Trophoblast cell (in vitro differentiated cells and primary cell): ENCODE data around the gene ALG14.

ENCODE experiments used
- DNase-seq, 2 donors: peaks; one replicate each; pipeline ENCODE4 v3.0.0-alpha.2; 2016
- H2AFZ ChIP-seq: 2 replicates; pipeline ENCODE4 v1.6.1; 2013; ENCODE audit warnings: low read length, moderate library complexity, mild to moderate bottlenecking; ENCODE audit not compliant: insufficient read depth, poor library complexity
- H2AK5ac ChIP-seq: 2 replicates; pipeline ENCODE4 v1.6.1; 2013; ENCODE audit warnings: mild to moderate bottlenecking, low read length
- H2BK120ac ChIP-seq: 2 replicates; pipeline ENCODE4 v1.6.1; 2013; ENCODE audit warnings: low read length, mild to moderate bottlenecking, moderate library complexity; ENCODE audit not compliant: insufficient read depth, poor library complexity
- H2BK12ac ChIP-seq: 2 replicates; pipeline ENCODE4 v1.6.1; 2013; ENCODE audit warnings: mild to moderate bottlenecking, low read length, moderate library complexity
- H2BK5ac ChIP-seq: 2 replicates; pipeline ENCODE4 v1.6.1; 2013; ENCODE audit warnings: low read length, low read depth, moderate library complexity, mild to moderate bottlenecking; ENCODE audit not compliant: poor library complexity
- H3K14ac ChIP-seq: 2 replicates; pipeline ENCODE4 v1.6.1; 2013; ENCODE audit warnings: mild to moderate bottlenecking, low read length
- H3K18ac ChIP-seq: 2 replicates; pipeline ENCODE4 v1.6.1; 2013; ENCODE audit warnings: mild to moderate bottlenecking, low read length
- H3K23ac ChIP-seq: 2 replicates; pipeline ENCODE4 v1.6.1; 2013; ENCODE audit warnings: low read length
- H3K27ac ChIP-seq: 2 replicates; pipeline ENCODE4 v1.5.1; 2013; ENCODE audit warnings: low read depth, mild to moderate bottlenecking, inconsistent platforms, low read length, moderate library complexity
- H3K27me3 ChIP-seq: 2 replicates; pipeline ENCODE4 v1.6.1; 2013; ENCODE audit warnings: inconsistent platforms, mild to moderate bottlenecking, low read length, moderate library complexity; ENCODE audit not compliant: insufficient read depth
- H3K36me3 ChIP-seq, 2 experiments: 1 replicate in 1 of 2; 2 replicates in 1 of 2; pipeline ENCODE4 v1.6.1; 2013; ENCODE audit warnings: low read length in 2 of 2, mild to moderate bottlenecking in 2 of 2, moderate library complexity in 1 of 2; ENCODE audit not compliant: insufficient read depth in 2 of 2, control insufficient read depth in 1 of 2
- H3K4ac ChIP-seq: 2 replicates; pipeline ENCODE4 v1.6.1; 2013; ENCODE audit warnings: low read depth, mild to moderate bottlenecking, low read length, moderate library complexity
- H3K4me1 ChIP-seq, 2 experiments: 1 replicate in 1 of 2; 2 replicates in 1 of 2; pipeline ENCODE4 v1.6.1; 2013; ENCODE audit warnings: low read length in 2 of 2, mild to moderate bottlenecking in 2 of 2, moderate library complexity in 1 of 2; ENCODE audit not compliant: insufficient read depth in 2 of 2, control insufficient read depth in 1 of 2
- H3K4me2 ChIP-seq: 2 replicates; pipeline ENCODE4 v1.6.1; 2013; ENCODE audit warnings: inconsistent platforms, mild to moderate bottlenecking, low read length, moderate library complexity
- H3K4me3 ChIP-seq: 2 replicates; pipeline ENCODE4 v1.5.1; 2013; ENCODE audit warnings: mild to moderate bottlenecking, low read depth, low read length, inconsistent platforms
- H3K79me1 ChIP-seq: one replicate; pipeline ENCODE4 v1.6.1; 2013; ENCODE audit warnings: low read length
- H3K79me2 ChIP-seq: 2 replicates; pipeline ENCODE4 v1.6.1; 2013; ENCODE audit warnings: low read length, mild to moderate bottlenecking; ENCODE audit not compliant: control insufficient read depth, insufficient read depth, poor library complexity
- H3K9ac ChIP-seq: 2 replicates; pipeline ENCODE4 v1.6.1; 2013; ENCODE audit warnings: mild to moderate bottlenecking, low read length
- H3K9me3 ChIP-seq: 2 replicates; pipeline ENCODE4 v1.6.1; 2013; ENCODE audit warnings: low read depth, mild to moderate bottlenecking, control low read depth, inconsistent platforms, low read length; ENCODE audit not compliant: insufficient read depth
- H4K12ac ChIP-seq: 2 replicates; pipeline ENCODE4 v1.6.1; 2013; ENCODE audit warnings: low read depth, mild to moderate bottlenecking, low read length, moderate library complexity
- H4K8ac ChIP-seq: 2 replicates; pipeline ENCODE4 v1.6.1; 2013; ENCODE audit warnings: low read depth, mild to moderate bottlenecking, low read length, moderate library complexity
- H4K91ac ChIP-seq: one replicate; pipeline ENCODE4 v1.6.1; 2013; ENCODE audit warnings: low read depth, mild to moderate bottlenecking, low read length, moderate library complexity
- WGBS: extraction: QIAGEN DNeasy Blood & Tissue Kit; methylation state at CpG from one replicate; pipeline ENCODE4 v1.1.7; 2013; ENCODE audit warnings: missing lambda C conversion rate; ENCODE audit not compliant: insufficient read length, insufficient coverage; ENCODE audit errors: extremely low coverage; 5-methylcytosine and 5-hydroxymethylcytosine counted together

The ALG14 gene

DNA sequence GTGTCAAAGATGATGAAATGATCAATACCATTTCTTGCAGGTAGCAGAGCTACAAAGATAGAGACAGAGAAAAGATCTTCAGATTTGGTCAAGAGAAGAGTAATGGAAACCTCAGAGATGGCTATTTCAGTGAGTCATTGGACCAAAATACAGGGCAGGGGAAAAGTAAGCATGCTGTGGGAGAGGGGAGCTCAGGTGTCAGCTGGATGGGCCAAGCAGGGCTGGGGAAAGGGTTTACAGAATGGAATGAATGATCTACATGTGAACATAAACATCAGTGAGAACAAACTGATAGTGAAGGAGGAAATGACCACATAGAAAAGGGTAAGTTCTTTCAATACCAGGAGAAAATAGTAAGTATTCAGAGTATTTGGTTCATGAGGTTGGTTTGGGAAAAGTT, 84.4 kb downstream of the ALG14 start:
- Histone ChIP-seq H2AK5ac (no peak overlapping the region), H4K91ac (no peak overlapping the region), H3K79me1 (no peaks in the 10 kb centered on the region)

DNA sequence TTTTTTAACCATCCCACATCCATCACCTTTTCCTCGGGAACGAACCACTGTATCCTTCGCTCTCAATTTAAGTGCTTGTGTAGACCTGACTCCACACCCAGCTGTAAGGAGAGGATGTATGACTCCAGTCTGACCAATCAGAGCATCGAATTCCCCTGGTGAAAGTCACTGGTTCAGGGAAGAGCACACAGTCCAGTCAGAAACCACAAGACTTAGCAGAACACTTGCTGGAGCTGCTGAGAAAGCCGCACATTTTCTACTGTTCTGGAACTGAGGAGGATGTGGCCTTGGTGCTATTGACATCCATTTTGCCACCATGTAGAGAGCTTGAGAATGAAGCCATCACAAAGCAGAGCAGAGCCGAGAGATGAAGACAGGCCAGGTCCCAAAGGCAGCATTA, 86.0 kb downstream of the ALG14 start:
- H4K8ac ChIP-seq, result no peak overlapping the region
- H2BK5ac ChIP-seq, result no peak overlapping the region
- no peak overlapping the region for H2AK5ac ChIP-seq
- H3K23ac ChIP-seq, result no peak overlapping the region
- H3K4me3 ChIP-seq, result no peak overlapping the region
- peak overlapping the region; percentile 22 for H4K91ac ChIP-seq
- H3K4ac ChIP-seq, result no peak overlapping the region
- H3K18ac ChIP-seq, result no peak overlapping the region
- H3K9ac ChIP-seq, result no peak overlapping the region
- no peak overlapping the region for H3K14ac ChIP-seq
- H2AFZ ChIP-seq, result no peak overlapping the region
- no peak overlapping the region for H2BK120ac ChIP-seq
- H4K12ac ChIP-seq, result no peak overlapping the region
- no peak for DNase-seq
- peaks cover under 1% of the 10 kb centered on the region for H3K79me1 ChIP-seq
- no peaks in the 10 kb centered on the region for H3K36me3 ChIP-seq
- no peak overlapping the region for H3K4me2 ChIP-seq
- no peak overlapping the region for H3K27ac ChIP-seq
- peaks cover 2% of the 10 kb centered on the region for H3K9me3 ChIP-seq
- H3K4me1 ChIP-seq, result peaks cover 2 to 3% of the 10 kb centered on the region in 2 experiments
- no CpG with 5 or more reads among the region's 6 CpGs for WGBS
- H3K79me2 ChIP-seq, result no peaks in the 10 kb centered on the region
- H3K27me3 ChIP-seq, result no peaks in the 10 kb centered on the region
- H2BK12ac ChIP-seq, result peak overlapping the region; percentile 65

More for the DNA sequence above, 84.4 kb downstream of the ALG14 start:
- H3K79me2 ChIP-seq, result no peaks in the 10 kb centered on the region
- no peaks in the 10 kb centered on the region for H3K27me3 ChIP-seq
- no peaks in the 10 kb centered on the region for H3K36me3 ChIP-seq
- H2BK12ac ChIP-seq, result no peak overlapping the region
- no peak overlapping the region for H3K27ac ChIP-seq
- no peak overlapping the region for H3K4ac ChIP-seq
- H3K9ac ChIP-seq, result no peak overlapping the region
- no peak overlapping the region for H3K4me2 ChIP-seq
- H4K12ac ChIP-seq, result no peak overlapping the region
- H3K18ac ChIP-seq, result no peak overlapping the region
- H4K8ac ChIP-seq, result no peak overlapping the region
- no peak overlapping the region for H2BK120ac ChIP-seq
- no peak overlapping the region for H2BK5ac ChIP-seq
- no peak overlapping the region for H3K23ac ChIP-seq
- H3K9me3 ChIP-seq, result peaks cover 2% of the 10 kb centered on the region
- H2AFZ ChIP-seq, result no peak overlapping the region
- H3K4me3 ChIP-seq, result no peak overlapping the region
- H3K14ac ChIP-seq, result no peak overlapping the region
- H3K4me1 ChIP-seq, result peaks cover 2 to 3% of the 10 kb centered on the region in 2 experiments
- DNase-seq, result no peak

DNA sequence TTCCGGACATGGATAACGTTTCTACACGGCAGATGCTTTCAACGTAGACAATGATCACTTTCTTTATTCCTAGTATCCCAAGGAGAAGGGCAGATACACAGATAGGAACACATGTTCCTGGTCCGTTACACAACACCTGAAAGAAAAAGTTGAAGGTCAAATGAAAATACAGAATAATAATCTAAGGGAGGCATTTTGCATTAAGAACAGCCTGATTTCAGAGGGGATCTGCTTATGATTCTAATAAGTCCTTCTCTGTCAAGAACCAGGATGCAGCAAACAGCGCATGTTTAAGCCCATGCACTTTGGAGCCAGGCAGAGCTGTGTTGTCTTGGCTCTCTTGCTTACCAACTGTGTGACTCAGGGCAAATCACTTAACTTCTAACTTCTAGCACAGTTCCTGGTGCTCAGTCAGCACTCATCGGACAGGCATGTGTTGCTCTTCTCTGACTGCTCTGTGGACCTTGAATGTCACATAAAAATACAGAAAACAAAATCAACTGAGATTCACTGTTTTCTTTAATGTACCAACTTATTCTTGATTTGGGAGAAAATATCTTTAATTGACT, 89.5 kb downstream of the ALG14 start:
- no peak overlapping the region for H4K91ac ChIP-seq
- no peak overlapping the region for H3K4me2 ChIP-seq
- H3K79me1 ChIP-seq, result peaks cover 2% of the 10 kb centered on the region
- no peak overlapping the region for H3K27ac ChIP-seq
- no peak overlapping the region for H3K14ac ChIP-seq
- peaks cover 3 to 5% of the 10 kb centered on the region in 2 experiments for H3K4me1 ChIP-seq
- no CpG with 5 or more reads among the region's 7 CpGs for WGBS
- H3K9ac ChIP-seq, result no peak overlapping the region
- H4K8ac ChIP-seq, result no peak overlapping the region
- H3K9me3 ChIP-seq, result no peaks in the 10 kb centered on the region
- H3K18ac ChIP-seq, result no peak overlapping the region
- H2BK12ac ChIP-seq, result no peak overlapping the region
- no peak overlapping the region for H3K4ac ChIP-seq
- H3K23ac ChIP-seq, result no peak overlapping the region
- H3K27me3 ChIP-seq, result no peaks in the 10 kb centered on the region
- H2BK5ac ChIP-seq, result no peak overlapping the region
- H2AFZ ChIP-seq, result no peak overlapping the region
- H2BK120ac ChIP-seq, result no peak overlapping the region
- H2AK5ac ChIP-seq, result no peak overlapping the region
- H4K12ac ChIP-seq, result no peak overlapping the region
- H3K79me2 ChIP-seq, result no peaks in the 10 kb centered on the region
- peak; percentile 18 to 58 for DNase-seq
- H3K36me3 ChIP-seq, result no peaks in the 10 kb centered on the region
- no peak overlapping the region for H3K4me3 ChIP-seq

DNA sequence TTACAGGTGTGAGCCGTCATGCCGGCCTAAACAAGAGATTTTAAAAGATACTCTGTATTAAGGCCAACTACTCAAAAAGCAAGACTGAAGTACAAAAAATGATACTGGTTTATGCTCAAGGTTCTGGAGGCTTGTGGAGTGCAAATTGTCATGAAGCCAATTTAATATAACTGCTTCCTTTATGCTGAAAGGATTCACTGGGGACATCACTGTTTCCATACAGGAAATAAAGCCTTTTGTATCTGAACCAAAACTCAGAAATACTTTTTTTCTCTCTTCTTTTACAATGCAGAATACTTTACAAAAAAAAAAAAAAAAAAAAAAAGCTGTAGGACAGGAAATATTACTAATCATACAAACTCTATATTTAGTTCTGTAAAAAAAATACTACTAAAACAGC, 90.4 kb downstream of the ALG14 start:
- H3K27ac ChIP-seq, result no peak overlapping the region
- H2AFZ ChIP-seq, result no peak overlapping the region
- H2BK12ac ChIP-seq, result no peak overlapping the region
- H3K9ac ChIP-seq, result no peak overlapping the region
- no peaks in the 10 kb centered on the region for H3K79me2 ChIP-seq
- H3K4me2 ChIP-seq, result no peak overlapping the region
- no peak overlapping the region for H2BK5ac ChIP-seq
- H3K9me3 ChIP-seq, result no peaks in the 10 kb centered on the region
- WGBS, result no CpG with 5 or more reads among the region's 2 CpGs
- no peaks in the 10 kb centered on the region for H3K36me3 ChIP-seq
- no peaks in the 10 kb centered on the region for H3K27me3 ChIP-seq
- H3K23ac ChIP-seq, result no peak overlapping the region
- DNase-seq, result no peak
- H3K4ac ChIP-seq, result no peak overlapping the region
- no peak overlapping the region for H3K4me3 ChIP-seq
- no peak overlapping the region for H4K91ac ChIP-seq
- H3K14ac ChIP-seq, result no peak overlapping the region
- H4K12ac ChIP-seq, result no peak overlapping the region
- H4K8ac ChIP-seq, result no peak overlapping the region
- H2BK120ac ChIP-seq, result no peak overlapping the region
- H3K79me1 ChIP-seq, result peaks cover 2% of the 10 kb centered on the region
- H2AK5ac ChIP-seq, result no peak overlapping the region
- H3K4me1 ChIP-seq, result peaks cover 3 to 5% of the 10 kb centered on the region in 2 experiments
- H3K18ac ChIP-seq, result no peak overlapping the region
